DND-41 (cell line): ENCODE measurements around the gene NLRP3.

Experiments used
- ATAC-seq: fragments of 200-7000 bp; cut with Tn5 transposase; 3 replicates; pipeline ENCODE4 v1.9.1; 2021; ENCODE audit warnings: low read depth; ENCODE audit not compliant: insufficient read depth
- DNase-seq: peaks from one replicate; pipeline ENCODE4 v3.0.0-alpha.2; 2020
- H2AFZ ChIP-seq: 2 replicates; pipeline ENCODE4 v1.6.0; 2012; ENCODE audit warnings: low read depth, low read length
- H3K27ac ChIP-seq: 2 replicates; pipeline ENCODE4 v1.5.1; 2012; ENCODE audit warnings: low read length, inconsistent platforms
- H3K27me3 ChIP-seq: fragments of 200-600 bp; sonication (generic); 2 replicates; pipeline ENCODE4 v1.6.0; 2012; ENCODE audit warnings: low read length, mild to moderate bottlenecking, inconsistent platforms; ENCODE audit not compliant: insufficient read depth, poor library complexity
- H3K36me3 ChIP-seq: 2 replicates; pipeline ENCODE4 v1.5.1; 2012; ENCODE audit warnings: low read length, inconsistent platforms; ENCODE audit not compliant: insufficient read depth
- H3K4me1 ChIP-seq: 2 replicates; pipeline ENCODE4 v1.5.1; 2012; ENCODE audit warnings: mild to moderate bottlenecking, low read length; ENCODE audit not compliant: insufficient read depth
- H3K4me2 ChIP-seq: 2 replicates; pipeline ENCODE4 v1.6.0; 2012; ENCODE audit warnings: mild to moderate bottlenecking, moderate library complexity, low read length, inconsistent platforms; ENCODE audit not compliant: insufficient read depth
- H3K4me3 ChIP-seq, 2 experiments: fragments of 200-600 bp in 1 of 2; shearing (Covaris generic) in 1 of 2; 2 replicates each; pipeline ENCODE4 v1.5.1; 2012 to 2016; ENCODE audit warnings: inconsistent platforms in 2 of 2, low read length in 2 of 2, mild to moderate bottlenecking in 2 of 2, low read depth in 1 of 2, moderate library complexity in 1 of 2
- H3K79me2 ChIP-seq: 2 replicates; pipeline ENCODE4 v1.6.0; 2012; ENCODE audit warnings: low read length, inconsistent platforms; ENCODE audit not compliant: insufficient read depth
- H3K9ac ChIP-seq: 2 replicates; pipeline ENCODE4 v1.6.0; 2012; ENCODE audit warnings: low read depth, mild to moderate bottlenecking, inconsistent platforms, low read length, moderate library complexity
- H3K9me3 ChIP-seq: 2 replicates; pipeline ENCODE4 v1.5.1; 2012; ENCODE audit warnings: low read length, moderate library complexity, mild to moderate bottlenecking, inconsistent platforms; ENCODE audit not compliant: insufficient read depth, severe bottlenecking
- H4K20me1 ChIP-seq: 2 replicates; pipeline ENCODE4 v1.6.0; 2012; ENCODE audit warnings: low read length; ENCODE audit not compliant: insufficient read depth
- CTCF ChIP-seq: IDR thresholded peaks from 2 replicates; pipeline ENCODE4 v1.5.1; 2012; ENCODE audit warnings: borderline replicate concordance, low read length, moderate library complexity, mild to moderate bottlenecking; ENCODE audit not compliant: poor library complexity, severe bottlenecking; ENCODE audit errors: extremely low read depth
- EZH2 ChIP-seq: IDR thresholded peaks from 3 replicates; pipeline ENCODE4 v1.6.1; 2012; ENCODE audit warnings: borderline replicate concordance, low read depth, mild to moderate bottlenecking, moderate library complexity, low read length, inconsistent platforms; ENCODE audit not compliant: severe bottlenecking

NLRP3 gene

GRCh38 chr1:247386217-247386616 is 29.8 kb upstream of the NLRP3 start:
- no peak overlapping the region for H3K4me2 ChIP-seq
- peaks cover 11% of the 10 kb centered on the region for H3K4me1 ChIP-seq
- H3K4me3 ChIP-seq = no peak overlapping the region
- no peaks in the 10 kb centered on the region for H3K9me3 ChIP-seq
- H3K27ac ChIP-seq = no peak overlapping the region
- no peak overlapping the region for H3K9ac ChIP-seq
- TF ChIP-seq EZH2 = no peak
- no peak for TF ChIP-seq CTCF
- H3K36me3 ChIP-seq = no peaks in the 10 kb centered on the region
- ATAC-seq = no peak
- H2AFZ ChIP-seq = no peak overlapping the region
- H3K79me2 ChIP-seq = no peaks in the 10 kb centered on the region
- no peaks in the 10 kb centered on the region for H3K27me3 ChIP-seq
- DNase-seq = no peak
- H4K20me1 ChIP-seq = no peaks in the 10 kb centered on the region

- Histone ChIP-seq H3K4me2 (no peak overlapping the region), H3K36me3 (no peaks in the 10 kb centered on the region), H3K79me2 (no peaks in the 10 kb centered on the region), H3K4me3 (no peak overlapping the region), H3K27ac (no peak overlapping the region), H2AFZ (no peak overlapping the region), H3K4me1 (peaks cover 11% of the 10 kb centered on the region), H3K9me3 (no peaks in the 10 kb centered on the region), H3K27me3 (no peaks in the 10 kb centered on the region), H3K9ac (no peak overlapping the region), H4K20me1 (no peaks in the 10 kb centered on the region)
- DNase-seq (no peak), ATAC-seq (no peak)
- TF ChIP-seq EZH2 (no peak), CTCF (no peak)
These were observed 29.3 kb upstream of the NLRP3 start for GRCh38 chr1:247386687-247387086.

GRCh38 chr1:247387096-247387495 is 28.9 kb upstream of the NLRP3 start:
- peaks cover 11% of the 10 kb centered on the region for H3K4me1 ChIP-seq
- H3K36me3 ChIP-seq = no peaks in the 10 kb centered on the region
- TF ChIP-seq EZH2 = no peak
- TF ChIP-seq CTCF = no peak
- H3K9ac ChIP-seq = no peak overlapping the region
- no peak for ATAC-seq
- H3K4me2 ChIP-seq = no peak overlapping the region
- H4K20me1 ChIP-seq = no peaks in the 10 kb centered on the region
- no peak overlapping the region for H2AFZ ChIP-seq
- H3K4me3 ChIP-seq = no peak overlapping the region
- H3K27me3 ChIP-seq = no peaks in the 10 kb centered on the region
- no peaks in the 10 kb centered on the region for H3K9me3 ChIP-seq
- DNase-seq = no peak
- no peak overlapping the region for H3K27ac ChIP-seq
- H3K79me2 ChIP-seq = no peaks in the 10 kb centered on the region

- Histone ChIP-seq H3K79me2 (no peaks in the 10 kb centered on the region), H3K27me3 (no peaks in the 10 kb centered on the region), H3K36me3 (no peaks in the 10 kb centered on the region), H3K27ac (no peak overlapping the region), H3K4me3 (no peak overlapping the region), H2AFZ (no peak overlapping the region), H3K9ac (no peak overlapping the region), H3K9me3 (no peaks in the 10 kb centered on the region), H3K4me1 (peaks cover 11% of the 10 kb centered on the region), H4K20me1 (no peaks in the 10 kb centered on the region), H3K4me2 (no peak overlapping the region)
- DNase-seq (no peak), ATAC-seq (no peak)
- TF ChIP-seq CTCF (no peak), EZH2 (no peak)
These were observed 28.4 kb upstream of the NLRP3 start for GRCh38 chr1:247387565-247387964.
